Measurements from ENCODE around the gene ACTN4.

The ACTN4 gene

GRCh38 chr19:38635483-38636399 lies 11.7 kb upstream of the ACTN4 start:
- no peak for DNase-seq

DNA sequence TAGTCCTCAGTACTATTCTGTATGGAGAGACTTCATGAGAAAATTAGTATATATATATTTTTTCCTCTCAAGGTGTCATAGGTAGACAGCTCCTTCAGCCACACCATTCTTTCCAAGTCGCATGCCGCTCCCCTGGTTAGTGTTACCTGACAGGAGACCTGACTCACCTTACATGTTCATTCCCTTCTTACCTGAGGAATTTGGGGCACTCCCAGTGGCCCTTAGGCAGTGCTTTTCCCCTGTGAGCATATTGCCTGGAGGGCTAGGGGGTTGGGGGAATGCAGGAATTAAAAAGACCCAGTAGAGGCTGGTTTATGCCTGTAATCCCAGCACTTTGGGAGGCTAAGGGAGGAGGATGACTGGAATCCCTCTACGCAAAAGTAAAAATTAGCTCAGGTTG lies 9.0 kb upstream of the ACTN4 start:
- no peak for DNase-seq

DNA sequence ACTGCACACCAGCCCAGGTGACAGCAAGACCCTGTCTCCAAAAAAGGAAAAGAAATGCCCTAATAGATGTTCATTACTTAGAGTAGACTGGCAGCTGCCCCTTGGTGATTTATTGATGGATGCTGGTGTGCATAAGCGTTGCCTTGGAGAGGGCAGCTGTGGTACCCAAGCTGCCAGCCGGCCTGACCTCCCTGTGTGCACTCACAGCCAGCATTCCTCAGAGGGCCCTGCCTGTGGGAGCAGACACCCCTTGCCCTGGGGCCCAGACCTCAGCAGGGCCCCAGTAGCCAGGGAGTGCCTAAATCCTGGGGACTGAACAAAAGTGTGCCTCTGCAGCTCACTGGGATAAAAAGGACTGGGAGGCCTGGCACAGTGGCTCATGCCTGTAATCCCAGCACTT lies 7.8 kb upstream of the ACTN4 start:
- no peak for DNase-seq

DNA sequence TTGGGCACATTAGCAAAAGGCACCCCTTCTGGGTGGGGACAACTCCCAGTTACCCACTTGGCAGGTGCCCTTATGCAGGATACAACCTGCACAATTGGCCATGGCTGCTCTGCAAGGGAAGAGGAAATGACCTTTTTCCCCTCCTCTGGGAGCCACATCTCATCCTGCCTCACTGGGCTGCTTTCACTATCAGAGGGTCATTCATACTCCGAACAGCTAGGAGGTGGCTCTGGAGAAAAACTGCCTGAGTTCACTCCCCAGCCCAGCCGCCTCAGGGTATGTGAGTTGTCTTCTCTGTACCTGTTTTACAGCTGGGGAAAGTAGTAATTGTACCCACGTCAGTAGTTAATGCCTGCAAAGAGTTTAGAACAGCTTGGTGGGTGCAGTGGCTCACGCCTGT lies 7.1 kb upstream of the ACTN4 start:
- DNase-seq, result no peak

DNA sequence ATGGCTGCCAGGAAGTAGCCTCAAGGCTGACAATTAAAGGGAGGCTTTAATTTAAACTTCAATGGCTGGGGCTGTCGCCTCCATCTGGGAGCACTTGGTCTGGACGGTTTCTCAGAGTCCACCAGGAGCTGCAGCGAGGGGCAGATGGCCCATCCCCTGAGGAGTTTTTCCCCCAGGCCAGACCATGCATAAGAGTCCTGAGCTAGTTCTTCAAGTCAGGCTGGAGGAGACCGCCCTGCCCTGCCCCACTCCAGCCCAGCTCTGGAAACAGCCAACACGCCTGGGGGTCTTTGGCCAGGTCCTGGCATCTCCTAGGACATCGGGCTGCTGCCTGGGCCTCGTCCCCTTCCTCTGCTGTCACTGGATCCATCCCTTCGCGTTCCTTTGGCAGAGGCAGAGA lies 5.3 kb upstream of the ACTN4 start:
- no peak for DNase-seq

- no peak for DNase-seq
Observed at GRCh38 chr19:38644719-38645118, 2.7 kb upstream of the ACTN4 start.

GRCh38 chr19:38647966-38648768 lies 718 bp downstream of the ACTN4 start:
- DNase-seq, result no peak

DNA sequence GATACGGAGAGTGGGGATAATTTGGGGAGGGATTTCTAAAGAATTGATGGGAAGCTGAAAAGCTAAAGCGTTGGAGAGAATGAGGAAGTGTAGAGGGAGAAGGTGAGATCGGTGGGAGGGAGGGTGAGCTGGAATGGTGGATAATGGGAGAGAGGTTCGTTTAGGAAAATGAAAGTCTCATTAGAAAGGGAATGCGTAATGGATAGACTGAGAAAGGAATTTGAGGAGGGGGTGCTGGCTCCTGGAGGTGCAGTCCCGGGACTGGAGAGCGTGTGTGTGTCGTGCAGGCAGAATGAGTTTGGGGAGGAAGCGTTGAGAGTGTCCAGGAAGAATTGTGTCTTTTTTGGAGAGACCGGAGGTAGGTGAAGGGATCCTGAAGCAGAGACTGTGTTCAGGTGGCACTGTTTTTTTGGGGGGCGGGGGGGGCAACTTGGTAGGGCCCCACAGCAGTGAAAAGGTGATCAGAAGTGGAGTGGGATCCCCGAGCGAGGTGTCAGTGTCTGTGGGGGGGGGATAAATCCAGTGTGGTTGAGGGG lies 1.4 kb downstream of the ACTN4 start:
- DNase-seq, result no peak

DNA sequence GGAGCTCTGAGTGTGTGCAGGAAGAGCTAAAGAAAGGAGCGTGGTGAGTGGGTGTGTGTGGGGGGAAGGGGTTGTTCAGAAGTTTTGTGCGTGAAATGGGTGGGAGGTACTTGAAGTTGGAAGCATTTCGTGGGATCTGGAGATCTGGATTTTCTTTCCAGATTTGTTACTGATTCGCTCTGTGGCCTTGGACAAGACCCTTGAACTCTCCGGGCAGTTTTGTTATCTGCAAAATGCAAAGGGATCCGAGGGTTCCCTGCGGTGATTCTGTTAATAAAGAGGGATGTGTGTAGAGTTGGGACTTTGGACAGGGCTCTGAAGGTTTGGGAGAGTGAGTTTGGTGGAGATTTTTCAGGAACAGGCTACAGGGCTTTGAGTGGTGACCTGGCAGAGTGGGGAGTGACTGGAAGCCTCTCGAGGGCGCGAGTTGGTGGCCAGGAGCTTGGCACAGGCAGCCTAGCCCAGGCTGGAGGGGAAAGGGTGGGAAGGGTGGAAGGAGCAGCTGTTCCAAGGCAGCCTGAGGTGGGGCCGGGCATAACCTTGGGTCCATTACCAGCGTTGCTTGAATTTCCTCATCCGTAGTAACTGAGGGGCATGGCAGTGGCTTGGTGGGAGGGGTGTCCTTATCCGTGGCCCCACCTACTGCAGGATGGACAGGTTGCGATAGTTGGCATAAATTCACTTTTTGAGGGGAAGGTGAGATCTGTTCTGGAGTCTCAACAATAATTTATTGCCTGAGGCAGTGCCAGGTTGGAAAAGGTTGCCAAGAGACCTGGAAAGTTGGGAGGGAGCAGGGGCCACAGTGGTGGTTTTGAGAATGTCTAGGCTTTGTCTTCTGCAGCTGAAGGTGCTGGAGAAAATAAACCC lies 2.1 kb downstream of the ACTN4 start:
- no peak for DNase-seq

DNA sequence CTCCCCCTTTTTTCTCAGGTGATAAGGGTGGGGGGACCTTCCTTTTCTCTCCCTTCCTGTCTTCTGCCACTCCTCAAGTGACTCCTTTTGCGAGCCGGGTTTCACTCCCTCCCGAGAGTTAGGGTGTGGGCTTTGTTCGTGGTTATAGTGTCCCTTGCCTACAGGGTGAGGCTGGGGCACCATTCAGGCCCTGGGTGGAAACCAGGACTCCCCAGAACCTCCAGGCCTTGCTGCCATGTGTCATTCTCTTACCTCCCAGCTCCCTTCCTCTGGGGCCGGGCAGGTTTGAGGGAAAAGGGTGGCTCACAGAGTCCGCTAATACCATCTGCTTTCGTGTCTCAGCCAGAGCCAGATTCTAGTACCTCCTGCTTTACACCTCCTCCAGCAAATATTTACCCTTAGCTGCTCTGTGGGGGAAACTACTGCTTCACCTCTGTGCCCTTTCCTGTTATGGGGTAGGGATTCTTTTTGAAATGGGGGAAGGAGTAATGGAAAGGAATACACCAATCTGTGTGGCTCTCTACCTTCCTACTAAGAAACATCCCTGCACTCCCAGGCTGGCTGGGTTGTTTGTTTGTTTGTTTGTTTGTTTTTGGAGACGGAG lies 2.8 kb downstream of the ACTN4 start:
- no peak for DNase-seq

GRCh38 chr19:38650911-38651584 lies 3.6 kb downstream of the ACTN4 start:
- DNase-seq, result no peak

GRCh38 chr19:38653028-38653571 lies 5.7 kb downstream of the ACTN4 start:
- no peak for DNase-seq

GRCh38 chr19:38654628-38655055 lies 7.2 kb downstream of the ACTN4 start:
- DNase-seq, result no peak

DNA sequence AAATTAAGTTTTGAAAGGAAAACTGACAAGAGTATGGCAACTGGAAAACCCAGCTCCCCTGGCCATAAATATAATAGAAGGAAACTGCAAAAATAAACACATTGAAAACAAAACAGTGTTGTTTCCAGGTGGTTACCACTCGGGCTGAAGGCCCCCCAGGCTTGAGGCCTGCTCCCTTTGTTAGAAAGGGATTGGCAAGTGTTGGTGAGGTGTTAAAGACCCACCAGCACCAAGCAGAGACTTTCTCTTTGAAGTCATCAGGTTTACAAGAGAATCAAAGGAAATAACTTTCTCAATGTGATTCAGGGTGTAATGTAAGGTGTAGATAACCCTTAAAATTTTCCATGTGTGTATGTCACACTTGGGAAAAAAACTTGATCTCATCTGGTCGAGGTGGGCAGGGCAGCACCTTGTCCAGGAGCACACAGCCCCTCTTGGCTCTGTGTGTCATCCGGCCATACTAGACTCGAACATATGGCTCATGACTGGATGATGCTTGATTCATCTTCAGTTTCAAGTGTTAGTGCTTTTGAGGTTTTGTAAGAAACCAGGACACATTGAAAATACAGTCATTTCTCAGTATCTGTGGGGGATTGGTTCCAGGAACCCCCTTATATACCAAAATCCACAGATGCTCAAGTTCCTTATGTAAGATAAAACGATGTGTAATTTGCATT lies 7.8 kb downstream of the ACTN4 start:
- no peak for DNase-seq

GRCh38 chr19:38656171-38656981 lies 8.9 kb downstream of the ACTN4 start:
- DNase-seq, result peak; percentile 40

DNA sequence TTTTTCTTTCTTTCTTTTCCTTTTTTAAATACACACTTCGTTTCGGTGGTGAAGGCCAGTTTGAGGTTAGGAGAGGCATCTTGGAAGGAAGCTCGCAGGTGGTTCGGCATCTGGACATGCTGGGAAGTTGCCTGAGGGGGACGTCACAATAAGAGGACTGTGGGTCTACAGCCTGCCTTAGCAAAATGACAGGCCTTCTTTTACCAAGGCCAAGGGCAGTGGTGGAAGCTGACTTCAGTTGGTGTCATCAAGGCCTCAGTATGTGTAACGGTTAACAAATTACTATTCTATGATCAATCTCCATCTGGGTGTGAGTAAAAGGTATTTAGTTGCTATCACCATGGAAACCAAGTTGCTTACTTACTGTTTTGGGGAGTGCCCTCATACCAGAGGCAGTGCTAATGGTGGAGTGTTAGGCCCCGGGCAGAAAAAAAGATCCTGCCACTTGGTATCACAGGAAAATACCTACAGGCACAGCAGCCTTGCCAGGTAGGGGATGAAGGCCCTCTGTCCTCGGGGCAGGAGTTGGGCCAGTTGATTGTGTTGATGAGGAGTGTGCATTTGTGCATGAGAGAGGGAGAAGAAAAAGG lies 10.3 kb downstream of the ACTN4 start:
- DNase-seq, result no peak

GRCh38 chr19:38658462-38659306 lies 11.2 kb downstream of the ACTN4 start:
- DNase-seq, result no peak

GRCh38 chr19:38660724-38661123 lies 13.3 kb downstream of the ACTN4 start:
- no peak for DNase-seq
